Adrenal gland (tissue), 5 donors: ENCODE measurements around the gene ACOT13.

Experiments used
- CTCF ChIP-seq, 6 experiments: fragments of 450-650 bp in 4 of 6; fragments of 200-600 bp in 2 of 6; sonication (generic) in 1 of 6; IDR thresholded peaks; 1 replicate in 5 of 6; 2 replicates in 1 of 6; pipeline versions ENCODE4 v1.5.1 to v1.8.0; 2016 to 2021; ENCODE audit warnings: antibody characterized with exemption in 6 of 6, mild to moderate bottlenecking in 2 of 6, moderate library complexity in 1 of 6
- POLR2A ChIP-seq, 2 donors: fragments of 450-650 bp; IDR thresholded peaks; one replicate each; pipeline ENCODE4 v1.6.1; 2017; ENCODE audit warnings: antibody characterized with exemption in 2 of 2, mild to moderate bottlenecking in 2 of 2, moderate library complexity in 1 of 2
- donor health status: DM: no; HTN: no; CAD: no.

GRCh38 chr6:24719125-24719971, 52.5 kb downstream of the ACOT13 start, which contains the start of gene C6orf62:
- TF ChIP-seq POLR2A (IDR thresholded peaks at IDR 0.05) (no peak), CTCF (IDR thresholded peaks at IDR 0.05) (no peak)
